Cardiac muscle cell (in vitro differentiated cells and primary cell): ENCODE results near the gene CYBRD1. TPM values are rescaled to one million over a fixed set of nuclear protein-coding genes. Genes with fewer than 3 reads are reported as not detected.

Source experiments
- DNase-seq, 2 donors: peaks; one replicate each; pipeline versions ENCODE4 v3.0.0 to v3.0.0-alpha.2; 2010 to 2017; ENCODE audit warnings: low read depth in 1 of 2, low spot score in 1 of 2
- H3K27ac ChIP-seq: fragments of 200-600 bp; sonication (generic); 2 replicates; pipeline ENCODE4 v1.5.1; 2016
- H3K27me3 ChIP-seq: fragments of 200-600 bp; sonication (generic); 2 replicates; pipeline ENCODE4 v1.6.0; 2016; ENCODE audit warnings: control low read depth
- H3K36me3 ChIP-seq: fragments of 200-600 bp; sonication (generic); 2 replicates; pipeline ENCODE4 v1.5.1; 2016; ENCODE audit warnings: control low read depth
- H3K4me1 ChIP-seq: fragments of 200-600 bp; sonication (generic); 2 replicates; pipeline ENCODE4 v1.8.1; 2017; ENCODE audit warnings: low read depth, mild to moderate bottlenecking, mixed run types
- H3K4me3 ChIP-seq: fragments of 200-600 bp; sonication (generic); 2 replicates; pipeline ENCODE4 v1.5.1; 2016; ENCODE audit warnings: mild to moderate bottlenecking
- H3K9me3 ChIP-seq: fragments of 200-600 bp; sonication (generic); 2 replicates; pipeline ENCODE4 v1.5.1; 2017; ENCODE audit warnings: low read depth, mild to moderate bottlenecking, control low read depth
- CTCF ChIP-seq: IDR thresholded peaks from 2 replicates; pipeline ENCODE4 v1.5.1; 2012; ENCODE audit warnings: low read depth, mild to moderate bottlenecking, low read length
- polyA plus RNA-seq: library from polyadenylated mRNA; unstranded; fragments of >200 nt; fragmentation: Nextera tagmentation; extraction: Ambion mirVana; gene quantifications from 2 replicates; pipeline ENCODE4 v1.2.1, GENCODE V29; 2016
- total RNA-seq: library from RNA; depleted of rRNA; stranded (reverse); fragments of >200 nt; gene quantifications from 2 replicates; pipeline ENCODE4 v1.2.3, GENCODE V29; 2016

The CYBRD1 gene
- total and polyA plus RNA-seq, 2 experiments from 2014 or later = 0.86 to 2.3 TPM

GRCh38 chr2:171587567-171587966, 65.3 kb downstream of the CYBRD1 start:
- peak in 1 of 2 donors; percentile 16 for DNase-seq
- peaks cover 6% of the 10 kb centered on the region for H3K27me3 ChIP-seq
- H3K4me3 ChIP-seq = no peak overlapping the region
- no peak overlapping the region for H3K27ac ChIP-seq
- no peaks in the 10 kb centered on the region for H3K9me3 ChIP-seq
- H3K4me1 ChIP-seq = no peaks in the 10 kb centered on the region
- TF ChIP-seq CTCF = no peak
- no peaks in the 10 kb centered on the region for H3K36me3 ChIP-seq

DNA sequence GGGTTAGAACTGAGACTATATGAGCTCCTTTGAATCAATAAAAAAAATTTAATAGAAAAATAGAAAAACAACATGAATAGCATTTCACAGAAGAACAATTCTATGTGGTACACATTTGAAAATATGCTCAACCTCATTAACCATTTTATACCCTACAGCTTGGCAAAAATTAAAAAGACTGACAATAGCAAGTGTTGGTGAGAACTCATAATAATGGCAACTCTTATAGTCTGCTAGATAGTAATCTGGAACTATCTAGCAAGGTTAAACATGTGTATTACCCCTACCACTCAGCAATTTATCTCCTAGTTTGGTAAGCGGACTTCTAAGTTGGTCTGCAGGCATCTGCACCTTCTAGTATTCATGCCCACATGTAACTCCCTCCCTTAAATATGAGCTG, 67.8 kb downstream of the CYBRD1 start:
- H3K4me3 ChIP-seq = no peak overlapping the region
- H3K36me3 ChIP-seq = no peaks in the 10 kb centered on the region
- no peak overlapping the region for H3K27ac ChIP-seq
- DNase-seq = no peak
- no peaks in the 10 kb centered on the region for H3K4me1 ChIP-seq
- no peak for TF ChIP-seq CTCF
- no peaks in the 10 kb centered on the region for H3K9me3 ChIP-seq
- H3K27me3 ChIP-seq = peaks cover 6% of the 10 kb centered on the region

GRCh38 chr2:171592036-171592555, 69.8 kb downstream of the CYBRD1 start:
- H3K36me3 ChIP-seq = no peaks in the 10 kb centered on the region
- TF ChIP-seq CTCF = no peak
- no peaks in the 10 kb centered on the region for H3K9me3 ChIP-seq
- no peaks in the 10 kb centered on the region for H3K4me1 ChIP-seq
- H3K4me3 ChIP-seq = no peak overlapping the region
- H3K27me3 ChIP-seq = peaks cover 6% of the 10 kb centered on the region
- no peak overlapping the region for H3K27ac ChIP-seq
- DNase-seq = peak in 1 of 2 donors; percentile 28

GRCh38 chr2:171595456-171595855, 73.2 kb downstream of the CYBRD1 start:
- H3K9me3 ChIP-seq = no peaks in the 10 kb centered on the region
- no peak overlapping the region for H3K27ac ChIP-seq
- H3K27me3 ChIP-seq = peaks cover 10% of the 10 kb centered on the region
- no peak for TF ChIP-seq CTCF
- DNase-seq = peak in 1 of 2 donors; percentile 15
- H3K36me3 ChIP-seq = no peaks in the 10 kb centered on the region
- no peaks in the 10 kb centered on the region for H3K4me1 ChIP-seq
- H3K4me3 ChIP-seq = no peak overlapping the region

DNA sequence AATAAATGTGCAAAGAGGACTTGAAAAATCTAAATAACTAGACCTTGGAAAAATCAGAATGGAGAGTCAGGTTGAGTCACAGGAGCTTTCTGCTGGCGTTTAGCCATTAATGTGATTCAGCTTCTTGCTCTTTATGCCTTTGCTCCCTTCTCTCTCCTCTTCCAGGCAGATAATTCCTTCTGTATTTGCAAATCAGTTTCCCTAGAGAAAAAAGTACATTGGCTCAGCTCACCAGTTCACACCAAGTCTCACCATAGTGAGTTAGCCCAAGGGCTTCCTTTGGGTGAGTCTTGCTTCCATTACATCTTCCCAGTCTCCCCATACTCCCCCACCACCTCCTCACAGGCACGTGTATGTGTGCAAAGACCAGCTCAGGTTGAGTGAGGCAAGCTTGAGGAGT, 73.6 kb downstream of the CYBRD1 start:
- no peak overlapping the region for H3K4me3 ChIP-seq
- H3K27me3 ChIP-seq = peaks cover 9% of the 10 kb centered on the region
- H3K4me1 ChIP-seq = no peaks in the 10 kb centered on the region
- DNase-seq = peak in 1 of 2 donors; percentile 89
- H3K9me3 ChIP-seq = no peaks in the 10 kb centered on the region
- TF ChIP-seq CTCF = no peak
- H3K36me3 ChIP-seq = no peaks in the 10 kb centered on the region
- no peak overlapping the region for H3K27ac ChIP-seq
